ENCODE measurements around the gene ETS1. TPM values are rescaled to one million over a fixed set of nuclear protein-coding genes. Genes with fewer than 3 reads are reported as not detected.

Gene ETS1
- total RNA-seq, 2 experiments from 2014 or later = 568 to 580 TPM

GRCh38 chr11:128613300-128613995 is 26.1 kb upstream of the ETS1 start:
- H3K27me3 Mint-ChIP-seq = no peaks in the 10 kb centered on the region
- H3K4me3 Mint-ChIP-seq = no peak overlapping the region
- H3K27ac Mint-ChIP-seq = no peak overlapping the region
- no peaks in the 10 kb centered on the region for H3K36me3 Mint-ChIP-seq
- no peaks in the 10 kb centered on the region for H3K9me3 Mint-ChIP-seq
- POLR2A ChIA-PET = interaction anchor here (0.5 to 4.5 kb wide), 4 partner anchors 11 to 291 kb away, joined by 3 to 28 read pairs (median 4); no protein-coding TSS in a partner anchor
- DNase-seq (no peak), ATAC-seq (ENCODE audit: low read depth) (no peak)
- H3K4me1 Mint-ChIP-seq = peaks cover 31% of the 10 kb centered on the region

GRCh38 chr11:128610721-128611617 is 23.6 kb upstream of the ETS1 start:
- H3K4me3 Mint-ChIP-seq = peak overlapping the region; percentile 75
- POLR2A ChIA-PET = interaction anchor here (0.7 to 4.5 kb wide), 12 partner anchors 9 to 320 kb away, joined by 3 to 28 read pairs (median 4); partner anchors contain the start of gene FLI1
- peak; percentile 63 for DNase-seq
- peaks cover 32% of the 10 kb centered on the region for H3K4me1 Mint-ChIP-seq
- H3K27ac Mint-ChIP-seq = peak overlapping the region; percentile 90
- peak; percentile 94 for ATAC-seq (ENCODE audit: low read depth)
- no peaks in the 10 kb centered on the region for H3K27me3 Mint-ChIP-seq
- no peaks in the 10 kb centered on the region for H3K9me3 Mint-ChIP-seq
- H3K36me3 Mint-ChIP-seq = no peaks in the 10 kb centered on the region

DNA sequence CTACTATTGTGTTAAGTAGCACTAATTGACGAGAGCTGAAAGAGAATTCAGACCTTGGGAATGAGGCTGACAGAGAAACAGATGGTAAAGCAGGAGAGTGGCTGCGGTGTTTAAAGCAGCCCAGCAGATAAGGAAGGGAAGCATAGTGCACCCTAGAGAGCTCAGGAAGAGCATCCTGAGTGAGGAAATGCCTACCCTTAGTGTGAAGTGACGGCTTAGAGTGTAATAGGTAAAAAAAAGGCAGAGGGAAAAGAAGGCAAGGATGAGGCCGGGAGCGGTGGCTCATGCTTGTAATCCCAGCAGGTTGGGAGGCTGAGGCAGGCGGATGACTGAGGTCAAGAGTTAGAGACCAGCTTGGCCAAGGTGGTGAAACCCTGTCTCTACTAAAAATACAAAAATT is 22.4 kb upstream of the ETS1 start:
- no peak for DNase-seq
- H3K27me3 Mint-ChIP-seq = no peaks in the 10 kb centered on the region
- peaks cover 32% of the 10 kb centered on the region for H3K4me1 Mint-ChIP-seq
- POLR2A ChIA-PET = interaction anchor here (0.6 to 3.3 kb wide), 6 partner anchors 12 to 86 kb away, joined by 4 to 20 read pairs (median 4); partner anchors contain the start of gene FLI1
- peak overlapping the region; percentile 64 for H3K4me3 Mint-ChIP-seq
- no peaks in the 10 kb centered on the region for H3K36me3 Mint-ChIP-seq
- no peaks in the 10 kb centered on the region for H3K9me3 Mint-ChIP-seq
- peak overlapping the region; percentile 72 for H3K27ac Mint-ChIP-seq
- no peak for ATAC-seq (ENCODE audit: low read depth)

GRCh38 chr11:128608746-128609407 is 21.5 kb upstream of the ETS1 start:
- Mint-ChIP-seq H3K9me3 (no peaks in the 10 kb centered on the region), H3K36me3 (no peaks in the 10 kb centered on the region), H3K4me1 (peaks cover 33% of the 10 kb centered on the region), H3K27ac (peak overlapping the region; percentile 10), H3K4me3 (peak overlapping the region; percentile 30), H3K27me3 (no peaks in the 10 kb centered on the region)
- POLR2A ChIA-PET = interaction anchor here (0.5 to 3.3 kb wide), 8 partner anchors 16 to 90 kb away, joined by 3 to 20 read pairs (median 4); no protein-coding TSS in a partner anchor
- DNase-seq = no peak
- ATAC-seq (ENCODE audit: low read depth) = peak; percentile 10

- POLR2A ChIA-PET = interaction anchor here (1.1 kb wide), 1 partner anchor 89 kb away, joined by 3 read pairs; no protein-coding TSS in a partner anchor
- ATAC-seq (ENCODE audit: low read depth) (no peak), DNase-seq (no peak)
- Mint-ChIP-seq H3K4me1 (peaks cover 37% of the 10 kb centered on the region), H3K9me3 (no peaks in the 10 kb centered on the region), H3K27ac (no peak overlapping the region), H3K27me3 (no peaks in the 10 kb centered on the region), H3K36me3 (no peaks in the 10 kb centered on the region), H3K4me3 (no peak overlapping the region)
Observed at GRCh38 chr11:128607819-128608218, 20.5 kb upstream of the ETS1 start.

DNA sequence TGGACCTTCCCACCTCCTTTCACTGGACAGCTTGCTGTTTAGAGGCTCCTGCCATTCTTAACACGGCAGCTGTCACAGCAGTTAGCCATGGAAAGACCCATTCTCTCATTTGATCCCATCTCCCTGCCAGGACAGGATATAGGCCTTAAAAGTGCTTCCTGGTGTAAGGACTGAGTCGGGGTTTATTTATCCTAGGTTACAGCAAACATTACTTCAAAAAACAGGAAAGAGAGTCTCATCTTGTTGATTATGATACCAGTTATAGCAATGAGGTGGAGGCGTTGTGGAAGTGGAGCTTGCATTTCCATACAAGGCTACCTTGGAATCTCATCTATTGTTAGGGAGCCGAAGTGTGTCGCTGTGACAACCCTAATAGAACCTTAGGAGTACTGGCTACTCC is 17.4 kb upstream of the ETS1 start:
- POLR2A ChIA-PET = interaction anchor here (0.6 to 0.9 kb wide), 2 partner anchors 79 to 434 kb away, joined by 3 to 4 read pairs; no protein-coding TSS in a partner anchor
- H3K9me3 Mint-ChIP-seq = no peaks in the 10 kb centered on the region
- no peak overlapping the region for H3K27ac Mint-ChIP-seq
- H3K27me3 Mint-ChIP-seq = no peaks in the 10 kb centered on the region
- DNase-seq (no peak), ATAC-seq (ENCODE audit: low read depth) (no peak)
- H3K36me3 Mint-ChIP-seq = no peaks in the 10 kb centered on the region
- H3K4me1 Mint-ChIP-seq = peaks cover 22% of the 10 kb centered on the region
- H3K4me3 Mint-ChIP-seq = no peak overlapping the region

DNA sequence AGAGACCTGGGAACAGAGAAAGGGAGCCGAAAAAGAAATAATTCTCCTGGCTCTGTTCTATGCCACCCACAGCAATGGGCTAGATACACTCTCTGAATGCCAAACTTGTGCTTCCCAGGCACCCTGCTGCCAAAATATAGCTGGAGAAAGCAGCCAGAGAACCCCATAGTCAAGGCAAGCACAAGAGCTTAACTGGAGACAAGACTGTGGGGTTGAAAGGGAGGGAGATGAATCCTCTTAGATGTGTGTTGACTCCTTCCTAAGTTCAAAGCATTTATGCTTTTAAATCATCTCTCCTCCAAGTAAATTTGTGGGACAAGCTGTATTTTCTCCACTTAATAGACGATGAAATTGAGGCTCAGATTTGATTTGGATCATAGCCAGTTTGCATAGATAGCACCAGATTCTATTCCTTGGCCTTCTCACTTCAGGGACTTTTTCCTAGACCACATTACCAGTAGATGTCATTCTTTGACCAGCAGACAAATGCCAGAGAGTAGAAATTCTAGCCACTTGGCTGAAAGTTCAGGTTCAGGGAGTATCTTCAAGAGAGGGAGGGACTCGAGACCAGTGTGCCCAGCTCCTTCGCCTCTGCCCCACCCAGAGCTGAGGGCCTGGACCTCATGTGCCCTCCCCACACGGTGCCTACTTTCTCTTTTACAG is 16.5 kb upstream of the ETS1 start:
- DNase-seq (no peak), ATAC-seq (ENCODE audit: low read depth) (no peak)
- peaks cover 15% of the 10 kb centered on the region for H3K4me1 Mint-ChIP-seq
- H3K4me3 Mint-ChIP-seq = no peak overlapping the region
- POLR2A ChIA-PET = no interaction called here
- no peak overlapping the region for H3K27ac Mint-ChIP-seq
- H3K27me3 Mint-ChIP-seq = no peaks in the 10 kb centered on the region
- no peaks in the 10 kb centered on the region for H3K9me3 Mint-ChIP-seq
- H3K36me3 Mint-ChIP-seq = no peaks in the 10 kb centered on the region

GRCh38 chr11:128603003-128603696 is 15.8 kb upstream of the ETS1 start:
- no peaks in the 10 kb centered on the region for H3K9me3 Mint-ChIP-seq
- H3K4me3 Mint-ChIP-seq = no peak overlapping the region
- H3K27ac Mint-ChIP-seq = no peak overlapping the region
- H3K4me1 Mint-ChIP-seq = peaks cover 9% of the 10 kb centered on the region
- POLR2A ChIA-PET = no interaction called here
- no peak for DNase-seq
- no peaks in the 10 kb centered on the region for H3K27me3 Mint-ChIP-seq
- no peak for ATAC-seq (ENCODE audit: low read depth)
- no peaks in the 10 kb centered on the region for H3K36me3 Mint-ChIP-seq

DNA sequence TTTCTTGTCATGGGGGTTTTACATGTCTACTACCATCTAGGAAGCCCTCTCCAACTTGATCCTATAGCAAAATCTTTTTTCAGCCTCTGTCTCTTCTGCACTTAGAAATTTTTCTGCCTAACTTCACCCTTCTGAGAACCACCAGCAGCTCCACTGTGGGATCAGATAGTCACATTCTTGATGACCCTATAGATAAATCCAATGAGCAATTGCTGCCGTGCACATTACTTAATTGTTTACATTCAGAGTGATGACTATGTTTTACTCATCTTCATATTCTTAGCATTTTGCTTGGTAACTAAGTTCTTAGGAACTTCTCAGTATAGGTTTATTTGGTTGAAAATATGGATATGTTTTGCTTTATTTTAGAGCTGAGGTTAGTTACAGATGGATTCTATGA is 12.4 kb upstream of the ETS1 start:
- Mint-ChIP-seq H3K27me3 (peaks cover 2% of the 10 kb centered on the region), H3K4me3 (no peak overlapping the region), H3K27ac (no peak overlapping the region), H3K4me1 (peaks cover 10% of the 10 kb centered on the region), H3K9me3 (peaks cover 2% of the 10 kb centered on the region), H3K36me3 (peaks cover 2% of the 10 kb centered on the region)
- POLR2A ChIA-PET = no interaction called here
- ATAC-seq (ENCODE audit: low read depth) (no peak), DNase-seq (no peak)

GRCh38 chr11:128598506-128599150 is 11.3 kb upstream of the ETS1 start:
- Mint-ChIP-seq H3K27me3 (peaks cover 2% of the 10 kb centered on the region), H3K4me3 (no peak overlapping the region), H3K36me3 (peaks cover 2% of the 10 kb centered on the region), H3K27ac (no peak overlapping the region), H3K9me3 (peaks cover 3% of the 10 kb centered on the region), H3K4me1 (peaks cover 8% of the 10 kb centered on the region)
- POLR2A ChIA-PET = interaction anchor here (0.8 kb wide), 1 partner anchor 19 kb away, joined by 3 read pairs; no protein-coding TSS in a partner anchor
- DNase-seq = no peak
- no peak for ATAC-seq (ENCODE audit: low read depth)

GRCh38 chr11:128598096-128598495 is 10.7 kb upstream of the ETS1 start:
- H3K4me1 Mint-ChIP-seq = peaks cover 6% of the 10 kb centered on the region

DNA sequence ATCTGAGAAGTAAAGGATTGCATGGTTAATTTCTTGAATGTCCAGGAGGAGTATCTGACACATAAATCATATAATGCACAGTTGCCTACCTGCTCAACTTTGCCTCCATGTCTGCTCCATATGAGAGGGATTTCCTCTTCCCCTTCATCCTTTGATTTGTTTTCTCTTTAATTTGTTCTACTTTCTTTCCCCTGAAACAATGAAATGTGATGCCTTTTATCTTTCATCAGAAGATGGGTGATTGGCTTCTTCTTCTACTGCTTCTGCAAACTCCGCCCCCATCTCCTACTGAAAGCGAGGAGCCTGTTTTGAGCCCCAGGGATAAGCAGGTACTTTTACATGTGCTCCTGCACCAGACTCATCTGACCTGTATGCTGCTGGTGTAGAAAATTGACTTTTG is 9.9 kb upstream of the ETS1 start:
- DNase-seq (no peak), ATAC-seq (ENCODE audit: low read depth) (no peak)
- POLR2A ChIA-PET = no interaction called here
- H3K27me3 Mint-ChIP-seq = peaks cover 2% of the 10 kb centered on the region
- no peak overlapping the region for H3K4me3 Mint-ChIP-seq
- peaks cover 4% of the 10 kb centered on the region for H3K4me1 Mint-ChIP-seq
- peaks cover 3% of the 10 kb centered on the region for H3K9me3 Mint-ChIP-seq
- no peak overlapping the region for H3K27ac Mint-ChIP-seq
- H3K36me3 Mint-ChIP-seq = peaks cover 2% of the 10 kb centered on the region

More at GRCh38 chr11:128598096-128598495, 10.7 kb upstream of the ETS1 start:
- H3K27me3 Mint-ChIP-seq = peaks cover 2% of the 10 kb centered on the region
- peaks cover 3% of the 10 kb centered on the region for H3K9me3 Mint-ChIP-seq
- H3K36me3 Mint-ChIP-seq = peaks cover 2% of the 10 kb centered on the region
- POLR2A ChIA-PET = no interaction called here
- H3K27ac Mint-ChIP-seq = no peak overlapping the region
- ATAC-seq (ENCODE audit: low read depth) (no peak), DNase-seq (no peak)
- no peak overlapping the region for H3K4me3 Mint-ChIP-seq

All from activated naive CD8-positive, alpha-beta T cell treated with anti-CD3 and anti-CD28 coated beads, Interleukin-2, amount 10 ng/mL, durations not matched to agents 7 days and 5 days (primary cell).